Keratinocyte (primary cell): Measurements from ENCODE around the gene EFNA1. TPM values are rescaled to one million over a fixed set of nuclear protein-coding genes. Genes with fewer than 3 reads are reported as not detected.

Source experiments
- DNase-seq: peaks from one replicate; pipeline ENCODE4 v3.0.0-alpha.2; 2011; ENCODE audit warnings: low read depth, missing footprints, low spot score
- FAIRE-seq: peaks from 2 replicates; lab custom pipeline; 2011; peaks lifted over from hg19 to GRCh38; lab: Jason Lieb, UNC
- H2AFZ ChIP-seq: 2 replicates; pipeline ENCODE4 v1.6.0; 2012; ENCODE audit warnings: low read length, control low read depth, inconsistent platforms; ENCODE audit not compliant: control insufficient read depth
- H3K27ac ChIP-seq: 2 replicates; pipeline ENCODE4 v1.5.1; 2011; ENCODE audit warnings: low read length; ENCODE audit not compliant: control insufficient read depth, insufficient read depth
- H3K27me3 ChIP-seq: 3 replicates; pipeline ENCODE4 v1.6.0; 2011; ENCODE audit warnings: low read length; ENCODE audit not compliant: control insufficient read depth, insufficient read depth; ENCODE audit errors: extremely low read depth
- H3K36me3 ChIP-seq, 2 experiments: 2 replicates in 1 of 2; 3 replicates in 1 of 2; pipeline ENCODE4 v1.5.1; 2011; ENCODE audit warnings: low read length in 2 of 2, mild to moderate bottlenecking in 1 of 2; ENCODE audit not compliant: control insufficient read depth in 2 of 2, insufficient read depth in 2 of 2; ENCODE audit errors: extremely low read depth in 1 of 2
- H3K4me1 ChIP-seq: 3 replicates; pipeline ENCODE4 v1.5.1; 2011; ENCODE audit warnings: low read length; ENCODE audit not compliant: control insufficient read depth, insufficient read depth; ENCODE audit errors: extremely low read depth
- H3K4me2 ChIP-seq: 3 replicates; pipeline ENCODE4 v1.6.0; 2011; ENCODE audit warnings: low read depth, low read length; ENCODE audit not compliant: control insufficient read depth, insufficient read depth; ENCODE audit errors: extremely low read depth
- H3K4me3 ChIP-seq, 3 experiments: fragments of 200-600 bp in 1 of 3; sonication (generic) in 1 of 3; 2 replicates in 2 of 3; 3 replicates in 1 of 3; pipeline ENCODE4 v1.5.1; 2011 to 2016; ENCODE audit warnings: low read length in 3 of 3, mild to moderate bottlenecking in 3 of 3, control low read depth in 2 of 3, inconsistent platforms in 1 of 3, low read depth in 1 of 3, mixed read lengths in 1 of 3, mixed run types in 1 of 3, moderate library complexity in 1 of 3; ENCODE audit not compliant: control insufficient read depth in 2 of 3, insufficient read depth in 2 of 3; ENCODE audit errors: extremely low read depth in 1 of 3
- H3K79me2 ChIP-seq: 2 replicates; pipeline ENCODE4 v1.6.0; 2012; ENCODE audit warnings: low read length; ENCODE audit not compliant: control insufficient read depth, insufficient read depth
- H3K9ac ChIP-seq: 3 replicates; pipeline ENCODE4 v1.6.0; 2011; ENCODE audit warnings: low read length; ENCODE audit not compliant: control insufficient read depth, insufficient read depth; ENCODE audit errors: extremely low read depth
- H3K9me1 ChIP-seq: 3 replicates; pipeline ENCODE4 v1.6.0; 2011; ENCODE audit warnings: low read length; ENCODE audit not compliant: control insufficient read depth, insufficient read depth; ENCODE audit errors: extremely low read depth
- H3K9me3 ChIP-seq: 2 replicates; pipeline ENCODE4 v1.5.1; 2012; ENCODE audit warnings: low read depth, low read length; ENCODE audit not compliant: control insufficient read depth
- H4K20me1 ChIP-seq: 3 replicates; pipeline ENCODE4 v1.6.0; 2011; ENCODE audit warnings: low read length; ENCODE audit not compliant: control insufficient read depth, insufficient read depth; ENCODE audit errors: extremely low read depth
- EZH2 ChIP-seq: IDR thresholded peaks from one replicate; pipeline ENCODE4 v1.6.1; 2012; ENCODE audit warnings: inconsistent platforms, mild to moderate bottlenecking, low read length, moderate library complexity
- dilution Hi-C: fragments of 300-500 bp; cut with MboI; formaldehyde crosslinking; loops from one replicate; pipeline ENCODE4 v1.7.0; 2020; ENCODE audit warnings: low sequenced_read_pairs; ENCODE audit not compliant: extremely low pct_ligation_motif_present
- polyA plus RNA-seq, 5 experiments: library from polyadenylated mRNA; depleted of rRNA in 3 of 5; stranded (reverse) in 3 of 5; stranded (forward) in 1 of 5; unstranded in 1 of 5; fragments of >200 nt; gene quantifications; 1 replicate in 1 of 5; 2 replicates in 3 of 5; 3 replicates in 1 of 5; pipeline versions ENCODE4 v1.2.1 to v1.2.3, GENCODE V29; 2011 to 2012; ENCODE audit warnings: missing spikeins in 2 of 5, low read depth in 1 of 5, low replicate concordance in 1 of 5
- TF ChIP-seq, protein P1 (sequence below), 3 experiments: IDR thresholded peaks in 1 of 3; conservative IDR thresholded peaks in 1 of 3; optimal IDR thresholded peaks in 1 of 3; 2 replicates in 2 of 3; 3 replicates in 1 of 3; pipeline versions ENCODE3 to v1.5.1; 2011; ENCODE audit warnings: low read length in 3 of 3, mild to moderate bottlenecking in 3 of 3, moderate library complexity in 2 of 3, control low read depth in 1 of 3, inconsistent platforms in 1 of 3; ENCODE audit not compliant: insufficient read depth in 2 of 3; ENCODE audit errors: extremely low read depth in 1 of 3

EFNA1 gene
- polyA plus RNA-seq, 1 donor (not counting 4 experiments of a cell fraction or from before 2014, with no cell fraction given), result 77.5 TPM

DNA sequence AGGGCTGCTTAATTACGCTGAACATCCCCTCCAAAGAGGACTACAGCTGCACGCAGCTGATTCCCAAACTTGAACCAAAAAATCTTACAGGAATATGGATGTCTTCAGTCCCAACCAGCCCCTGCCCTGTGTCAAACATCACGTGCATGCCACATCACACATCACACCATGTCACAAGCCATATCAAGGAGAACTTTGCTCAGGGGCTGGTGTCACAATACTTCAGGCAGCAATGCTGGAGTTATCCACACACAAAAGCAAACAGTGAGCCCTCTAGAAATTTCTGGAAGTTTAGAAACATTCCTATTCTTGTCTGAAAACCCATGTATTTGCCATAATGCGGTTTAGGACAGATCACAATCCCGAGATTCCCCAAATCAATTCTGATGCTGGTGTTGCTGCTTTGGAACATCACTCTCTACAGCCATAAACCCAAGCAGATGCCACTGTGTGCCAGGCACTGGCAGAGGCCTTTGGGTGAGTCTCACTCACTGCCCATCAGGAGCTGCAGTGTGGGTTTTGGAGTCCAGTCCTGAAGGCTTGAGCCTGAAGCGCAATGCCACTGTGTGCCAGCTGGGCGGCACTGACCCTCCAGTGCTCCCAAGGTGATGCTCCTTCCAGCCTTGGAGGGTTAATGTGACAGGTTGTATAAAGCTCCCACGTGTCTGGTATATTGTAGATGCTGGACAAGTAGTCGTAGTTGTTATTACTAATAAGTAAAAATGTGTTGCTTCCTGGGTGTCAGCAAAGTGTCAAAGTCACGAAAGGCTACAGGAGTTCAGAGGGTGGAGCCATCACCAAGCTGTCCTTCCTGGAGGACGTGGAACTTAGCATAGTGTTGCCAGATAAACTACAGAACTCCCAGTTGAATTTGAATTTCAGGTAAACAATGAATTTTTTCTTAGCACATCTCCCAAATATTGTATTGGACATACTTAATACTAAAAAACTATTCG, 20.1 kb upstream of the EFNA1 start:
- dilution Hi-C loops, result no loop called here
- TF ChIP-seq, protein P1, sequence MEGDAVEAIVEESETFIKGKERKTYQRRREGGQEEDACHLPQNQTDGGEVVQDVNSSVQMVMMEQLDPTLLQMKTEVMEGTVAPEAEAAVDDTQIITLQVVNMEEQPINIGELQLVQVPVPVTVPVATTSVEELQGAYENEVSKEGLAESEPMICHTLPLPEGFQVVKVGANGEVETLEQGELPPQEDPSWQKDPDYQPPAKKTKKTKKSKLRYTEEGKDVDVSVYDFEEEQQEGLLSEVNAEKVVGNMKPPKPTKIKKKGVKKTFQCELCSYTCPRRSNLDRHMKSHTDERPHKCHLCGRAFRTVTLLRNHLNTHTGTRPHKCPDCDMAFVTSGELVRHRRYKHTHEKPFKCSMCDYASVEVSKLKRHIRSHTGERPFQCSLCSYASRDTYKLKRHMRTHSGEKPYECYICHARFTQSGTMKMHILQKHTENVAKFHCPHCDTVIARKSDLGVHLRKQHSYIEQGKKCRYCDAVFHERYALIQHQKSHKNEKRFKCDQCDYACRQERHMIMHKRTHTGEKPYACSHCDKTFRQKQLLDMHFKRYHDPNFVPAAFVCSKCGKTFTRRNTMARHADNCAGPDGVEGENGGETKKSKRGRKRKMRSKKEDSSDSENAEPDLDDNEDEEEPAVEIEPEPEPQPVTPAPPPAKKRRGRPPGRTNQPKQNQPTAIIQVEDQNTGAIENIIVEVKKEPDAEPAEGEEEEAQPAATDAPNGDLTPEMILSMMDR (optimal IDR thresholded peaks at IDR 0.05 in 1 of 3, IDR thresholded peaks at IDR 0.05 in 1 of 3, conservative IDR thresholded peaks at IDR 0.05 in 1 of 3; ENCODE audit: extremely low read depth in 1 of 3, insufficient read depth in 2 of 3, low read length in 3 of 3), result no peak
- TF ChIP-seq EZH2, result no peak
- no peaks in the 10 kb centered on the region for H3K9me1 ChIP-seq
- H2AFZ ChIP-seq, result no peak overlapping the region
- DNase-seq (no peak), FAIRE-seq (no peak)
- no peaks in the 10 kb centered on the region for H3K36me3 ChIP-seq
- no peaks in the 10 kb centered on the region for H3K27me3 ChIP-seq
- no peaks in the 10 kb centered on the region for H3K4me1 ChIP-seq
- no peaks in the 10 kb centered on the region for H3K79me2 ChIP-seq
- no peak overlapping the region for H3K4me2 ChIP-seq
- no peak overlapping the region for H3K4me3 ChIP-seq
- no peak overlapping the region for H3K9ac ChIP-seq
- H4K20me1 ChIP-seq, result no peaks in the 10 kb centered on the region
- no peaks in the 10 kb centered on the region for H3K9me3 ChIP-seq
- H3K27ac ChIP-seq, result no peak overlapping the region

DNA sequence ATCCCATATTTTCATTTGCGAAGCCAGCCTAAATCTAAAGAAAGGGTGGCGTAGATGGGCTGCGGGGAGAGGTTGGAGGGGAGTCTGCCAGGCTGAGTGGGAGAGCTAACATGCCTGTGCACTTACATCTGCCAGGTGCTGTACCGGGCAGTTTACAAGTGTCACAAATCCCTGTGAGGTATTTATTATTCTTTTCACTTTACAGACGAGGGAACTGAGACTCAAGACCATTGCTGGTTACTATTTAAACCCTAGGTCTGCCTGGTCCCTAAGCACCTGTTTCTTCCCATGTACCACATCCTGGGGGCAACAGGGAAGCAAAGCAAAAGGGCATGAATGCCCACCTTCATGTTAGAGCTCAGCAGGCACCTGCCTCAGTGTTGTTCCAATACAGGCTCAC, 19.4 kb upstream of the EFNA1 start:
- Histone ChIP-seq H3K27ac (no peak overlapping the region), H2AFZ (no peak overlapping the region), H3K4me1 (peaks cover 1% of the 10 kb centered on the region), H4K20me1 (no peaks in the 10 kb centered on the region), H3K4me2 (no peak overlapping the region), H3K36me3 (no peaks in the 10 kb centered on the region), H3K9ac (no peak overlapping the region), H3K9me3 (no peaks in the 10 kb centered on the region), H3K27me3 (no peaks in the 10 kb centered on the region), H3K4me3 (no peak overlapping the region), H3K79me2 (no peaks in the 10 kb centered on the region), H3K9me1 (no peaks in the 10 kb centered on the region)
- DNase-seq (no peak), FAIRE-seq (no peak)
- dilution Hi-C loops, result no loop called here
- TF ChIP-seq EZH2, result no peak
- TF ChIP-seq, protein P1 (optimal IDR thresholded peaks at IDR 0.05 in 1 of 3, IDR thresholded peaks at IDR 0.05 in 1 of 3, conservative IDR thresholded peaks at IDR 0.05 in 1 of 3; ENCODE audit: extremely low read depth in 1 of 3, insufficient read depth in 2 of 3, low read length in 3 of 3), result no peak
